PC-9 (cell line): ENCODE measurements around the gene CMIP. TPM values are rescaled to one million over a fixed set of nuclear protein-coding genes. Genes with fewer than 3 reads are reported as not detected.

Experiments
- BruUV-seq: library from RNA; stranded (reverse); fragments of 400-500 nt; replicated peaks from 2 replicates; lab custom pipeline; 2021; lab: Mats Ljungman, UMichigan
- CTCF ChIA-PET: fragments of 300-600 bp; sonication (Branson Sonifier 250); formaldehyde crosslinking; loops from one replicate; lab custom pipeline; 2022; ENCODE audit warnings: antibody characterized with exemption; lab: Charles Lee
- POLR2A ChIA-PET: fragments of 300-600 bp; sonication (Branson Sonifier 250); formaldehyde crosslinking; loops from one replicate; lab custom pipeline; 2022; ENCODE audit warnings: antibody characterized with exemption; ENCODE audit not compliant: unreplicated experiment; lab: Charles Lee
- DNase-seq, 2 experiments: peaks; one replicate each; pipeline versions ENCODE4 v3.0.0 to v3.0.0-alpha.2; 2015 to 2022; ENCODE audit warnings: mixed read lengths in 1 of 2
- H2AFZ ChIP-seq: fragments of 200-600 bp; sonication (generic); 2 replicates; pipeline ENCODE4 v1.8.1; 2017; ENCODE audit warnings: antibody characterized with exemption
- H3F3A ChIP-seq: fragments of 200-600 bp; sonication (generic); 2 replicates; pipeline ENCODE4 v1.8.1; 2017; ENCODE audit warnings: antibody characterized with exemption, mild to moderate bottlenecking, low read depth; ENCODE audit not compliant: insufficient read depth
- H3K27ac ChIP-seq: fragments of 200-600 bp; sonication (generic); 2 replicates; pipeline ENCODE4 v1.6.1; 2016; ENCODE audit warnings: mixed run types
- H3K27me3 ChIP-seq: fragments of 200-600 bp; sonication (generic); 2 replicates; pipeline ENCODE4 v1.6.1; 2016; ENCODE audit warnings: low read depth, mixed run types; ENCODE audit not compliant: insufficient read depth
- H3K36me3 ChIP-seq: fragments of 200-600 bp; sonication (generic); 2 replicates; pipeline ENCODE4 v1.6.1; 2016; ENCODE audit warnings: low read depth, mixed run types
- H3K4me1 ChIP-seq: fragments of 200-600 bp; sonication (generic); replicated peaks from 2 replicates; pipeline ENCODE4 v1.6.1; 2016; ENCODE audit warnings: mixed run types; ENCODE audit not compliant: insufficient read depth
- H3K4me2 ChIP-seq: fragments of 200-600 bp; sonication (generic); 2 replicates; pipeline ENCODE4 v1.6.1; 2017; ENCODE audit warnings: mixed run types
- H3K4me3 ChIP-seq: fragments of 200-600 bp; sonication (generic); 2 replicates; pipeline ENCODE4 v1.6.1; 2016; ENCODE audit warnings: mixed run types
- H3K79me2 ChIP-seq: fragments of 200-600 bp; sonication (generic); 2 replicates; pipeline ENCODE4 v1.6.1; 2017; ENCODE audit warnings: low read depth, mixed run types
- H3K9me2 ChIP-seq: fragments of 200-600 bp; sonication (generic); 2 replicates; pipeline ENCODE4 v1.8.1; 2017; ENCODE audit warnings: mild to moderate bottlenecking; ENCODE audit not compliant: insufficient read depth
- H3K9me3 ChIP-seq: fragments of 200-600 bp; sonication (generic); 2 replicates; pipeline ENCODE4 v1.8.1; 2016; ENCODE audit warnings: low read depth; ENCODE audit not compliant: insufficient read depth
- H4K20me1 ChIP-seq: fragments of 200-600 bp; sonication (generic); 2 replicates; pipeline ENCODE4 v1.8.1; 2017; ENCODE audit not compliant: insufficient read depth
- CTCF ChIP-seq: fragments of 200-600 bp; sonication (generic); conservative IDR thresholded peaks from 2 replicates; pipeline ENCODE4 v1.6.1; 2017; ENCODE audit warnings: mixed run types, antibody characterized with exemption, mild to moderate bottlenecking, moderate library complexity
- EZH2 ChIP-seq: fragments of 200-600 bp; sonication (generic); IDR thresholded peaks from 2 replicates; pipeline ENCODE4 v1.8.0; 2017; ENCODE audit warnings: antibody characterized with exemption, low read depth
- intact Hi-C: fragments of 100-400 bp; cut with micrococcal nuclease; formaldehyde crosslinking; loops from one replicate; pipeline ENCODE4 v1.10.0; 2022; ENCODE audit not compliant: unreplicated experiment
- total RNA-seq: library from RNA; stranded (reverse); gene quantifications from 2 replicates; pipeline ENCODE4 v1.2.3, GENCODE V29; 2021

The CMIP gene
- total RNA-seq, 1 experiment from 2014 or later, result 96.6 TPM

- Histone ChIP-seq H3K79me2 (no peaks in the 10 kb centered on the region), H3K4me1 (no peaks in the 10 kb centered on the region), H3K27me3 (no peaks in the 10 kb centered on the region), H3K4me2 (no peak overlapping the region), H3K9me2 (no peaks in the 10 kb centered on the region), H3K27ac (no peak overlapping the region), H2AFZ (no peak overlapping the region), H3K9me3 (no peaks in the 10 kb centered on the region), H3K4me3 (no peak overlapping the region), H3F3A (no peaks in the 10 kb centered on the region), H4K20me1 (no peaks in the 10 kb centered on the region), H3K36me3 (no peaks in the 10 kb centered on the region)
- DNase-seq, result no peak
- BruUV-seq, result no TSS peak
- intact Hi-C loops, result loop anchor here (5.0 kb wide), 2 partner anchors 74 to 294 kb away; no protein-coding TSS in a partner anchor
- CTCF ChIA-PET, result interaction anchor here (0.6 to 1.2 kb wide), 3 partner anchors 13 to 293 kb away, joined by 4 to 5 read pairs (median 4); no protein-coding TSS in a partner anchor
- POLR2A ChIA-PET, result no interaction called here
- TF ChIP-seq CTCF (no peak), EZH2 (no peak)
Observed at GRCh38 chr16:81696166-81696960, 251.8 kb downstream of the CMIP start.

- CTCF ChIA-PET, result interaction anchor here (0.6 to 1.2 kb wide), 4 partner anchors 12 to 294 kb away, joined by 4 to 10 read pairs (median 4); no protein-coding TSS in a partner anchor
- Histone ChIP-seq H3K4me2 (no peak overlapping the region), H3K4me1 (no peaks in the 10 kb centered on the region), H3K9me3 (no peaks in the 10 kb centered on the region), H3K36me3 (no peaks in the 10 kb centered on the region), H3F3A (peaks cover 3% of the 10 kb centered on the region; the same call in 1 of the 2 replicates), H4K20me1 (no peaks in the 10 kb centered on the region), H3K79me2 (no peaks in the 10 kb centered on the region), H2AFZ (no peak overlapping the region), H3K27me3 (no peaks in the 10 kb centered on the region), H3K9me2 (no peaks in the 10 kb centered on the region), H3K4me3 (no peak overlapping the region), H3K27ac (no peak overlapping the region)
- BruUV-seq, result no TSS peak
- DNase-seq, result peak; percentile 46 to 58
- TF ChIP-seq CTCF, result peak; percentile 72
- TF ChIP-seq EZH2, result no peak
- POLR2A ChIA-PET, result interaction anchor here (0.7 kb wide), 1 partner anchor 459 kb away, joined by 4 read pairs; the partner anchor contains the start of gene BCO1
- intact Hi-C loops, result loop anchor here (5.0 kb wide), 2 partner anchors 75 to 295 kb away; no protein-coding TSS in a partner anchor
Observed at GRCh38 chr16:81696961-81697615, 252.5 kb downstream of the CMIP start.

GRCh38 chr16:81697616-81698309, 253.2 kb downstream of the CMIP start:
- POLR2A ChIA-PET, result interaction anchor here (0.7 kb wide), 1 partner anchor 460 kb away, joined by 4 read pairs; the partner anchor contains the start of gene BCO1
- TF ChIP-seq CTCF, result peak; percentile 4; the same call in 1 of the 2 replicates
- TF ChIP-seq EZH2, result no peak
- no peaks in the 10 kb centered on the region for H3K36me3 ChIP-seq
- no TSS peak for BruUV-seq
- H3F3A ChIP-seq, result peaks cover 8% of the 10 kb centered on the region; the same call in 1 of the 2 replicates
- CTCF ChIA-PET, result interaction anchor here (0.6 to 1.2 kb wide), 3 partner anchors 12 to 295 kb away, joined by 4 to 10 read pairs (median 4); no protein-coding TSS in a partner anchor
- H3K4me2 ChIP-seq, result no peak overlapping the region
- H3K27ac ChIP-seq, result no peak overlapping the region
- H3K4me3 ChIP-seq, result no peak overlapping the region
- H4K20me1 ChIP-seq, result no peaks in the 10 kb centered on the region
- H3K79me2 ChIP-seq, result no peaks in the 10 kb centered on the region
- no peak for DNase-seq
- H3K9me3 ChIP-seq, result no peaks in the 10 kb centered on the region
- H3K9me2 ChIP-seq, result no peaks in the 10 kb centered on the region
- H3K4me1 ChIP-seq, result no peaks in the 10 kb centered on the region
- no peaks in the 10 kb centered on the region for H3K27me3 ChIP-seq
- no peak overlapping the region for H2AFZ ChIP-seq
- intact Hi-C loops, result loop anchor here (5.0 kb wide), 2 partner anchors 75 to 295 kb away; no protein-coding TSS in a partner anchor
